DND-41 (cell line): ENCODE measurements around the gene NKX2-4.

Experiments
- CTCF ChIP-seq: IDR thresholded peaks from 2 replicates; pipeline ENCODE4 v1.5.1; 2012; ENCODE audit warnings: borderline replicate concordance, low read length, moderate library complexity, mild to moderate bottlenecking; ENCODE audit not compliant: poor library complexity, severe bottlenecking; ENCODE audit errors: extremely low read depth
- EZH2 ChIP-seq: IDR thresholded peaks from 3 replicates; pipeline ENCODE4 v1.6.1; 2012; ENCODE audit warnings: borderline replicate concordance, low read depth, mild to moderate bottlenecking, moderate library complexity, low read length, inconsistent platforms; ENCODE audit not compliant: severe bottlenecking

GRCh38 chr20:21397341-21398108, at the start of gene NKX2-4:
- no peak for TF ChIP-seq CTCF
- no peak for TF ChIP-seq EZH2
